ENCODE measurements around the gene CYP26C1. TPM values are rescaled to one million over a fixed set of nuclear protein-coding genes. Genes with fewer than 3 reads are reported as not detected.

CYP26C1 gene
- total and polyA plus RNA-seq, 9 of the 15 experiments (the other 6 are each of a cell fraction or from before 2014, with no cell fraction given) = 0.07 to 0.09 (median 0.07) TPM; not detected in 6

DNA sequence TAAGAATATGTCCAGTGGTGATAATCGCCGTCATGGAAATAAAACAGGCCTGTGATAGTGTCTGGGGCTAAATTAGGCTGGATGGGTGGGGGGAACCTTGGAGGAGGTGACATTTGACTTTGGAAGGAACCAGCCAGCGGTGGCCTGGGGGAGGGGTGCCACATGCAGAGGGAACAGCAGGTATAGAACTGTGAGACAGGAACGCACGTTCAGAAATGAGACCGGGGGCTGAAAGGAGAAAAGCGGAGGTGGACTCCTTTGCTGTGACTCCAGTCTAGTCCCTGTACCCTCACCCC is 10.5 kb downstream of the CYP26C1 start (continued):
- TF ChIP-seq ARID1B (IDR thresholded peaks at IDR 0.05) = peak; percentile 28

DNA sequence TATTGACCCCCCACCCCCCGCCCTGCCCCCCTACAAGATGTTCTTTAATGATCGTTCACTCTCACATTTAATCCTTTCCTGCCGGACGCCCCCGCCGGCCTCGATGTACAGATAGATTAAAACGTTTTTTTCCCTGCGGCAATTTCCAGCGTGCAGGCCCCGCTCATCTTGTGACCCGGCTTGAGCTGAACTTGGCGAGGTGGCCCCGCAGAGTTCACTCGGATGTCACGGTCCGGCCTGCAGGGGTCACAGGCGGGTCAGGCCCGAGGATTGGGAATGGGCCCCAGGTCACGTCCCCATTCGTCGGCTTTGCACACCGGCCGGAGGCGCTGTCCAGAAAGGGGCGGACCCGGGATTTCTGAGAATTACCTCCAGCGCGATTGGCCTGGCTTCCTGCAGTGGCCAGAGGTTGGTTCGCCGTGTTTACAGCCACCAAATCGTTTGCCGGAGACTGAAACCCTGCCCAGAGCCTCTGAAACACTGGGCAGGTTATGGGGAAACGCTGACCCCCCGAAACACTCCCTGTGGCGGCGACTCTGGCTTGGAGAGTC is 11.2 kb downstream of the CYP26C1 start:
- H3K27me3 ChIP-seq (ENCODE audit: control insufficient read depth in 2 of 2, insufficient read depth in 2 of 2, low read length in 2 of 2) = no peaks in the 10 kb centered on the region
- no peaks in the 10 kb centered on the region for H3K36me3 ChIP-seq (ENCODE audit: control insufficient read depth, insufficient read depth, low read length)
- H3K4me1 ChIP-seq (replicated peaks in 1 of 2; ENCODE audit: control insufficient read depth in 2 of 2, insufficient read depth in 2 of 2, low read length in 2 of 2) = peaks cover 25 to 67% of the 10 kb centered on the region in 2 experiments; a peak in 4 of 5 replicates
- peak overlapping the region; percentile 75 for H3K4me2 ChIP-seq (ENCODE audit: insufficient read depth, low read length)
- H2AFZ ChIP-seq (ENCODE audit: low read depth, low read length) = peak overlapping the region; percentile 86
- peak overlapping the region; percentile 74 to 82 for H3K9ac ChIP-seq (ENCODE audit: insufficient read depth in 1 of 2, low read depth in 2 of 2, low read length in 2 of 2)
- peak overlapping the region; percentile 31 for H3K4me3 ChIP-seq
- H3K9me1 ChIP-seq (ENCODE audit: control insufficient read depth, insufficient read depth, low read length) = no peaks in the 10 kb centered on the region
- peaks cover 2% of the 10 kb centered on the region; the same call in 1 of the 2 replicates for H3K9me3 ChIP-seq (replicated peaks; ENCODE audit: control insufficient read depth, insufficient read depth, low read depth, low read length)
- H3K79me2 ChIP-seq (ENCODE audit: control insufficient read depth, insufficient read depth, low read length) = no peaks in the 10 kb centered on the region
- in situ Hi-C loops (cut with MboI) = no loop called here
- peak overlapping the region; percentile 80 for H3K27ac ChIP-seq (ENCODE audit: extremely low read depth, low read depth, low read length)
- BruUV-seq (replicated peaks) = no TSS peak
- intact Hi-C loops (cut with micrococcal nuclease) = loop anchor here (10.0 kb wide), 1 partner anchor 477 kb away; the partner anchor contains the start of gene KIF11
- DNase-seq (ENCODE audit: extremely low read depth in 1 of 4, low spot score in 3 of 4) = peak; percentile 88 to 93 (median 90)
- POLR2A ChIA-PET = interaction anchor here (0.6 kb wide), 5 partner anchors 12 to 373 kb away, joined by 3 to 5 read pairs (median 4); no protein-coding TSS in a partner anchor
- WGBS (ENCODE audit: insufficient coverage, low coverage, missing lambda C conversion rate) = 0% methylated on average over 29 of the region's 37 CpGs
- no peaks in the 10 kb centered on the region for H4K20me1 ChIP-seq (replicated peaks; ENCODE audit: control insufficient read depth, insufficient read depth, low read length)
- CTCF ChIA-PET (ENCODE audit: low intra/inter-chr PET ratio) = no interaction called here
- peak; percentile 91 for ATAC-seq
- peak; percentile 96 for FAIRE-seq
- peak; percentile 18; the same call in 1 of the 2 replicates for TF ChIP-seq SMARCE1 (IDR thresholded peaks at IDR 0.05)
- no peak for TF ChIP-seq ETV6 (IDR thresholded peaks at IDR 0.05; ENCODE audit: borderline replicate concordance in 1 of 2, low read depth in 2 of 2, low read length in 1 of 2)
- no peak for TF ChIP-seq ETV6 (CRISPR knock-in tag; IDR thresholded peaks at IDR 0.05; ENCODE audit: borderline replicate concordance)
- TF ChIP-seq, protein P1, sequence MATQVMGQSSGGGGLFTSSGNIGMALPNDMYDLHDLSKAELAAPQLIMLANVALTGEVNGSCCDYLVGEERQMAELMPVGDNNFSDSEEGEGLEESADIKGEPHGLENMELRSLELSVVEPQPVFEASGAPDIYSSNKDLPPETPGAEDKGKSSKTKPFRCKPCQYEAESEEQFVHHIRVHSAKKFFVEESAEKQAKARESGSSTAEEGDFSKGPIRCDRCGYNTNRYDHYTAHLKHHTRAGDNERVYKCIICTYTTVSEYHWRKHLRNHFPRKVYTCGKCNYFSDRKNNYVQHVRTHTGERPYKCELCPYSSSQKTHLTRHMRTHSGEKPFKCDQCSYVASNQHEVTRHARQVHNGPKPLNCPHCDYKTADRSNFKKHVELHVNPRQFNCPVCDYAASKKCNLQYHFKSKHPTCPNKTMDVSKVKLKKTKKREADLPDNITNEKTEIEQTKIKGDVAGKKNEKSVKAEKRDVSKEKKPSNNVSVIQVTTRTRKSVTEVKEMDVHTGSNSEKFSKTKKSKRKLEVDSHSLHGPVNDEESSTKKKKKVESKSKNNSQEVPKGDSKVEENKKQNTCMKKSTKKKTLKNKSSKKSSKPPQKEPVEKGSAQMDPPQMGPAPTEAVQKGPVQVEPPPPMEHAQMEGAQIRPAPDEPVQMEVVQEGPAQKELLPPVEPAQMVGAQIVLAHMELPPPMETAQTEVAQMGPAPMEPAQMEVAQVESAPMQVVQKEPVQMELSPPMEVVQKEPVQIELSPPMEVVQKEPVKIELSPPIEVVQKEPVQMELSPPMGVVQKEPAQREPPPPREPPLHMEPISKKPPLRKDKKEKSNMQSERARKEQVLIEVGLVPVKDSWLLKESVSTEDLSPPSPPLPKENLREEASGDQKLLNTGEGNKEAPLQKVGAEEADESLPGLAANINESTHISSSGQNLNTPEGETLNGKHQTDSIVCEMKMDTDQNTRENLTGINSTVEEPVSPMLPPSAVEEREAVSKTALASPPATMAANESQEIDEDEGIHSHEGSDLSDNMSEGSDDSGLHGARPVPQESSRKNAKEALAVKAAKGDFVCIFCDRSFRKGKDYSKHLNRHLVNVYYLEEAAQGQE (IDR thresholded peaks at IDR 0.05; ENCODE audit: borderline replicate concordance) = peak; percentile 78
- TF ChIP-seq, protein P1 (CRISPR knock-in tag; IDR thresholded peaks at IDR 0.05; ENCODE audit: low read depth) = no peak
- peak; percentile 24 for TF ChIP-seq PRDM10 (IDR thresholded peaks at IDR 0.05; ENCODE audit: partially characterized antibody)
- TF ChIP-seq TRIM24 (IDR thresholded peaks at IDR 0.05) = peak in 1 of 2 experiments; percentile 34; a peak in 1 of 4 replicates
- TF ChIP-seq POLR2G (IDR thresholded peaks at IDR 0.05; ENCODE audit: low read depth, low read length) = peak; percentile 77

All from K562 (cell line).